ENCODE results near the gene KIF3A.

DNA sequence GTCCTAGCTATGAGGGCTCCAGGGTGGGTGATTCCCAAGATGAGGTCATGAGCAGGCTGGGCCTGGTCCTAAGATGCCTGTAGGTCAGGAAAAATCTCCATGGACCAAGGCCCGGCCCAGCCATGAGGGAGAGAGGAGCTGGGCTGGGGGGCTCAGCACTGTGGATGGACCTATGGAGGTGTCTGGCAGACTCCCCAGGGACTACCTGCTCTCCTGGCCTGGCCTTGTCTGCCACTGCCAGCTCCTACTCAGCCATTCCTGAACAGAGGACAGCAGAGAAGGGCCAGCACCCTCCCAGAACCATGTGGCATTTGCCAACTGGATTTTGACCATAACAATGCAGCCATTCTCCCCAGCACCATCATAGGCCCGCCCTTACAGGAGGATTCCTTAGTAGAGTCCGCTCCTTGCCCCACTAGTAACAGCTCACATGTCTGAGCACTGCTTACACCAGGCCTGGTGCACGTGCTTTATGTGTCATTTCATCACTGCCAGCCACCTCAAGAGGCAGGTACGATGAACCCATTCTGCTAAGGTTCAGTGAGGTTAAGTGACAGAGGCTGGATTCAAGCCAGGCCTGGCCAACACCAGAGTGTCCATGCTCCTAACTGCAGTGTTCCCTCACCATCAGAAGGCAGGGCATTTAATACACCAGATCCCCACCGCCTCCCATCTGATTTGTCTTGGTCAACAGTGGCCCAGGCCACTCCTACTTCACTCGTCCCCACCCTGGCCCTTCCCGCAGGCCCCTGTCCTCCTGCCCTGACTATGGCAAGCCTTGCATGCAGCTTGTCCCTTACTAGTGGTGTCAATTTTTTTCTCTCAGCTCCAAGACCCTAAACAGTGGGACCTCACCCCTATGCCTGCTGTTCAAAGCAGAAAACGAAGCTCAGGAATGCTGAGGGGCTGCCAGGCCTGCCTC, 78.7 kb downstream of the KIF3A start:
- TF ChIP-seq CTCF (IDR thresholded peaks at IDR 0.05; ENCODE audit: low read depth, low read length, missing input control) (no peak), FOXA2 (IDR thresholded peaks at IDR 0.05) (no peak), ATF3 (IDR thresholded peaks at IDR 0.05) (no peak), MAX (IDR thresholded peaks at IDR 0.05) (no peak)
- TF ChIP-seq, protein P1, sequence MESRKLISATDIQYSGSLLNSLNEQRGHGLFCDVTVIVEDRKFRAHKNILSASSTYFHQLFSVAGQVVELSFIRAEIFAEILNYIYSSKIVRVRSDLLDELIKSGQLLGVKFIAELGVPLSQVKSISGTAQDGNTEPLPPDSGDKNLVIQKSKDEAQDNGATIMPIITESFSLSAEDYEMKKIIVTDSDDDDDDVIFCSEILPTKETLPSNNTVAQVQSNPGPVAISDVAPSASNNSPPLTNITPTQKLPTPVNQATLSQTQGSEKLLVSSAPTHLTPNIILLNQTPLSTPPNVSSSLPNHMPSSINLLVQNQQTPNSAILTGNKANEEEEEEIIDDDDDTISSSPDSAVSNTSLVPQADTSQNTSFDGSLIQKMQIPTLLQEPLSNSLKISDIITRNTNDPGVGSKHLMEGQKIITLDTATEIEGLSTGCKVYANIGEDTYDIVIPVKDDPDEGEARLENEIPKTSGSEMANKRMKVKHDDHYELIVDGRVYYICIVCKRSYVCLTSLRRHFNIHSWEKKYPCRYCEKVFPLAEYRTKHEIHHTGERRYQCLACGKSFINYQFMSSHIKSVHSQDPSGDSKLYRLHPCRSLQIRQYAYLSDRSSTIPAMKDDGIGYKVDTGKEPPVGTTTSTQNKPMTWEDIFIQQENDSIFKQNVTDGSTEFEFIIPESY (IDR thresholded peaks at IDR 0.05): no peak

Measured in liver (tissue), 3 donors.